GM23338 (cell line): ENCODE data around the gene LPAR1. TPM values are rescaled to one million over a fixed set of nuclear protein-coding genes. Genes with fewer than 3 reads are reported as not detected.

ENCODE experiments used
- ATAC-seq: fragments of 200-7000 bp; cut with Tn5 transposase; 3 replicates; pipeline ENCODE4 v1.9.1; 2020
- DNase-seq: peaks from one replicate; pipeline ENCODE4 v3.0.0-alpha.2; 2015; ENCODE audit warnings: low spot score
- H2AFZ ChIP-seq: fragments of 200-600 bp; sonication (generic); 2 replicates; pipeline ENCODE4 v1.8.0; 2016; ENCODE audit warnings: antibody characterized with exemption, mild to moderate bottlenecking, moderate library complexity
- H3F3A ChIP-seq: fragments of 200-600 bp; sonication (generic); replicated peaks from 2 replicates; pipeline ENCODE4 v1.8.0; 2017; ENCODE audit warnings: antibody characterized with exemption, mixed run types, low read depth
- H3K27ac ChIP-seq: fragments of 200-600 bp; sonication (generic); 2 replicates; pipeline ENCODE4 v1.6.1; 2016; ENCODE audit warnings: low read depth
- H3K27me3 ChIP-seq: fragments of 200-600 bp; sonication (generic); 2 replicates; pipeline ENCODE4 v1.8.0; 2016; ENCODE audit warnings: mild to moderate bottlenecking, mixed run types, moderate library complexity; ENCODE audit not compliant: insufficient read depth
- H3K36me3 ChIP-seq: fragments of 200-600 bp; sonication (generic); 2 replicates; pipeline ENCODE4 v1.8.0; 2016; ENCODE audit warnings: mild to moderate bottlenecking; ENCODE audit not compliant: insufficient read depth
- H3K4me1 ChIP-seq: fragments of 200-600 bp; sonication (generic); 2 replicates; pipeline ENCODE4 v1.8.0; 2016; ENCODE audit warnings: mild to moderate bottlenecking, moderate library complexity; ENCODE audit not compliant: insufficient read depth
- H3K4me2 ChIP-seq: fragments of 200-600 bp; sonication (generic); 2 replicates; pipeline ENCODE4 v1.7.1; 2017; ENCODE audit warnings: mixed run types
- H3K4me3 ChIP-seq: fragments of 200-600 bp; sonication (generic); 2 replicates; pipeline ENCODE4 v1.6.1; 2016; ENCODE audit warnings: mixed run types
- H3K79me2 ChIP-seq: fragments of 200-600 bp; sonication (generic); replicated peaks from 2 replicates; pipeline ENCODE4 v1.8.0; 2017; ENCODE audit warnings: mild to moderate bottlenecking; ENCODE audit not compliant: insufficient read depth
- H3K9me2 ChIP-seq: fragments of 200-600 bp; sonication (generic); 2 replicates; pipeline ENCODE4 v1.8.0; 2017; ENCODE audit not compliant: insufficient read depth
- H4K20me1 ChIP-seq: fragments of 200-600 bp; sonication (generic); replicated peaks from 2 replicates; pipeline ENCODE4 v1.8.0; 2017; ENCODE audit warnings: mild to moderate bottlenecking; ENCODE audit not compliant: insufficient read depth
- H3K27ac Mint-ChIP-seq: 2 replicates; pipeline ENCODE4 v1.8.0; 2020; ENCODE audit warnings: inconsistent platforms, mild to moderate bottlenecking, moderate library complexity, mixed read lengths
- H3K27me3 Mint-ChIP-seq: 3 replicates; pipeline ENCODE4 v1.8.0; 2022; ENCODE audit warnings: low read depth, mild to moderate bottlenecking, moderate library complexity, mixed read lengths, inconsistent platforms; ENCODE audit not compliant: insufficient read depth, poor library complexity
- H3K36me3 Mint-ChIP-seq: 3 replicates; pipeline ENCODE4 v1.8.0; 2021; ENCODE audit warnings: low read depth, mild to moderate bottlenecking, inconsistent platforms, moderate library complexity, mixed read lengths
- H3K4me1 Mint-ChIP-seq: 3 replicates; pipeline ENCODE4 v1.8.0; 2020; ENCODE audit warnings: mild to moderate bottlenecking, inconsistent platforms, mixed read lengths
- H3K4me3 Mint-ChIP-seq: 3 replicates; pipeline ENCODE4 v1.8.0; 2021; ENCODE audit warnings: moderate library complexity, mild to moderate bottlenecking, inconsistent platforms, mixed read lengths
- H3K9me3 Mint-ChIP-seq: 3 replicates; pipeline ENCODE4 v1.8.0; 2020; ENCODE audit warnings: moderate library complexity, mild to moderate bottlenecking, inconsistent platforms, mixed read lengths
- CREB1 ChIP-seq: fragments of 250-450 bp; sonication (Bioruptor Pico); IDR thresholded peaks from 2 replicates; pipeline ENCODE4 v1.5.0; 2020; ENCODE audit warnings: low read depth, mild to moderate bottlenecking, moderate library complexity
- ETS1 ChIP-seq: IDR thresholded peaks from 2 replicates; pipeline ENCODE4 v1.6.1; 2016; ENCODE audit warnings: antibody characterized with exemption
- EZH2 ChIP-seq: fragments of 200-600 bp; sonication (generic); IDR thresholded peaks from one replicate; pipeline ENCODE4 v1.8.0; 2017; ENCODE audit warnings: antibody characterized with exemption, mild to moderate bottlenecking, low read depth; ENCODE audit not compliant: unreplicated experiment
- JUNB ChIP-seq: IDR thresholded peaks from one replicate; pipeline ENCODE4 v1.6.1; 2016; ENCODE audit warnings: antibody characterized with exemption; ENCODE audit not compliant: unreplicated experiment
- POLR2AphosphoS5 ChIP-seq: IDR thresholded peaks from 2 replicates; pipeline ENCODE4 v1.6.1; 2016; ENCODE audit warnings: antibody characterized with exemption, low read depth
- REST ChIP-seq: IDR thresholded peaks from one replicate; pipeline ENCODE4 v1.6.1; 2018; ENCODE audit warnings: antibody characterized with exemption; ENCODE audit not compliant: unreplicated experiment
- ZNF114 ChIP-seq: fragments of 250-450 bp; sonication (Bioruptor Pico); IDR thresholded peaks from 2 replicates; pipeline ENCODE4 v1.5.0; 2020; ENCODE audit warnings: mild to moderate bottlenecking, moderate library complexity
- ZNF331 ChIP-seq: fragments of 250-450 bp; sonication (Bioruptor Pico); IDR thresholded peaks from 2 replicates; pipeline ENCODE4 v1.5.0; 2020; ENCODE audit warnings: low read depth, mild to moderate bottlenecking, moderate library complexity
- ZNF462 ChIP-seq: fragments of 250-450 bp; sonication (Bioruptor Pico); IDR thresholded peaks from 2 replicates; pipeline ENCODE4 v1.5.0; 2020; ENCODE audit warnings: mild to moderate bottlenecking, moderate library complexity
- polyA plus RNA-seq: library from polyadenylated mRNA; unstranded; fragments of >200 nt; fragmentation: Nextera tagmentation; extraction: Ambion mirVana; gene quantifications from 2 replicates; pipeline ENCODE4 v1.2.1, GENCODE V29; 2016
- total RNA-seq: library from RNA; depleted of rRNA; stranded (reverse); fragments of >200 nt; shearing (Covaris generic); gene quantifications from 2 replicates; pipeline ENCODE4 v1.2.3, GENCODE V29; 2014
- TF ChIP-seq, protein P1 (sequence below), 2 experiments: fragments of 200-600 bp in 1 of 2; sonication (generic) in 1 of 2; conservative IDR thresholded peaks; 2 replicates each; pipeline versions ENCODE4 v1.5.1 to v1.6.1; 2016 to 2017; ENCODE audit warnings: antibody characterized with exemption in 2 of 2, low read depth in 2 of 2, mild to moderate bottlenecking in 2 of 2, moderate library complexity in 1 of 2

Gene LPAR1
- total and polyA plus RNA-seq, 2 experiments from 2014 or later: 1.0 to 3.8 TPM

GRCh38 chr9:110846215-110846614 lies 192.1 kb downstream of the LPAR1 start:
- H4K20me1 ChIP-seq: no peaks in the 10 kb centered on the region
- Mint-ChIP-seq H3K36me3 (no peaks in the 10 kb centered on the region), H3K4me3 (no peak overlapping the region), H3K27ac (no peak overlapping the region), H3K9me3 (no peaks in the 10 kb centered on the region), H3K4me1 (no peaks in the 10 kb centered on the region), H3K27me3 (peaks cover 2% of the 10 kb centered on the region)
- H3K4me3 ChIP-seq: no peak overlapping the region
- ATAC-seq (no peak; the same call in 2 of the 3 replicates), DNase-seq (no peak)
- H3F3A ChIP-seq: no peaks in the 10 kb centered on the region
- H3K4me1 ChIP-seq: no peaks in the 10 kb centered on the region
- H3K79me2 ChIP-seq: no peaks in the 10 kb centered on the region
- peaks cover 5% of the 10 kb centered on the region; the same call in 1 of the 2 replicates for H3K9me2 ChIP-seq
- H3K27ac ChIP-seq: no peak overlapping the region
- H2AFZ ChIP-seq: no peak overlapping the region
- no peaks in the 10 kb centered on the region for H3K36me3 ChIP-seq
- TF ChIP-seq CREB1 (CRISPR knock-in tag) (no peak), ZNF462 (no peak), ZNF114 (CRISPR knock-in tag) (no peak), POLR2AphosphoS5 (no peak)
- no peak overlapping the region for H3K4me2 ChIP-seq
- H3K27me3 ChIP-seq: no peaks in the 10 kb centered on the region

GRCh38 chr9:110844121-110844520 lies 194.1 kb downstream of the LPAR1 start:
- Mint-ChIP-seq H3K4me1 (no peaks in the 10 kb centered on the region), H3K27me3 (no peaks in the 10 kb centered on the region), H3K4me3 (no peak overlapping the region), H3K36me3 (no peaks in the 10 kb centered on the region), H3K27ac (no peak overlapping the region), H3K9me3 (no peaks in the 10 kb centered on the region)
- H4K20me1 ChIP-seq: no peaks in the 10 kb centered on the region
- H3K4me3 ChIP-seq: no peak overlapping the region
- no peaks in the 10 kb centered on the region for H3F3A ChIP-seq
- H2AFZ ChIP-seq: no peak overlapping the region
- ATAC-seq (no peak), DNase-seq (no peak)
- H3K36me3 ChIP-seq: no peaks in the 10 kb centered on the region
- no peak overlapping the region for H3K4me2 ChIP-seq
- H3K79me2 ChIP-seq: no peaks in the 10 kb centered on the region
- H3K27me3 ChIP-seq: no peaks in the 10 kb centered on the region
- peaks cover 4% of the 10 kb centered on the region; the same call in 1 of the 2 replicates for H3K9me2 ChIP-seq
- no peaks in the 10 kb centered on the region for H3K4me1 ChIP-seq
- no peak overlapping the region for H3K27ac ChIP-seq
- TF ChIP-seq EZH2: no peak
- TF ChIP-seq, protein P1, sequence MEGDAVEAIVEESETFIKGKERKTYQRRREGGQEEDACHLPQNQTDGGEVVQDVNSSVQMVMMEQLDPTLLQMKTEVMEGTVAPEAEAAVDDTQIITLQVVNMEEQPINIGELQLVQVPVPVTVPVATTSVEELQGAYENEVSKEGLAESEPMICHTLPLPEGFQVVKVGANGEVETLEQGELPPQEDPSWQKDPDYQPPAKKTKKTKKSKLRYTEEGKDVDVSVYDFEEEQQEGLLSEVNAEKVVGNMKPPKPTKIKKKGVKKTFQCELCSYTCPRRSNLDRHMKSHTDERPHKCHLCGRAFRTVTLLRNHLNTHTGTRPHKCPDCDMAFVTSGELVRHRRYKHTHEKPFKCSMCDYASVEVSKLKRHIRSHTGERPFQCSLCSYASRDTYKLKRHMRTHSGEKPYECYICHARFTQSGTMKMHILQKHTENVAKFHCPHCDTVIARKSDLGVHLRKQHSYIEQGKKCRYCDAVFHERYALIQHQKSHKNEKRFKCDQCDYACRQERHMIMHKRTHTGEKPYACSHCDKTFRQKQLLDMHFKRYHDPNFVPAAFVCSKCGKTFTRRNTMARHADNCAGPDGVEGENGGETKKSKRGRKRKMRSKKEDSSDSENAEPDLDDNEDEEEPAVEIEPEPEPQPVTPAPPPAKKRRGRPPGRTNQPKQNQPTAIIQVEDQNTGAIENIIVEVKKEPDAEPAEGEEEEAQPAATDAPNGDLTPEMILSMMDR (conservative IDR thresholded peaks at IDR 0.05; ENCODE audit: low read depth in 2 of 2): no peak
- no peak for TF ChIP-seq ZNF331
- TF ChIP-seq REST: no peak
- no peak for TF ChIP-seq ETS1
- no peak for TF ChIP-seq JUNB
- no peak for TF ChIP-seq ZNF114 (CRISPR knock-in tag)
- no peak for TF ChIP-seq POLR2AphosphoS5
